HEK293T (cell line): ENCODE data around the gene KCNK16.

ENCODE experiments used
- FOXM1 ChIP-seq: fragments of 450-650 bp; IDR thresholded peaks from 2 replicates; pipeline ENCODE4 v1.6.1; 2017; ENCODE audit warnings: mild to moderate bottlenecking, borderline replicate concordance
- SP1 ChIP-seq: fragments of 450-650 bp; IDR thresholded peaks from 2 replicates; pipeline ENCODE4 v1.6.1; 2017
- TARDBP ChIP-seq: fragments of 450-650 bp; IDR thresholded peaks from 2 replicates; pipeline ENCODE4 v1.6.1; 2016

DNA sequence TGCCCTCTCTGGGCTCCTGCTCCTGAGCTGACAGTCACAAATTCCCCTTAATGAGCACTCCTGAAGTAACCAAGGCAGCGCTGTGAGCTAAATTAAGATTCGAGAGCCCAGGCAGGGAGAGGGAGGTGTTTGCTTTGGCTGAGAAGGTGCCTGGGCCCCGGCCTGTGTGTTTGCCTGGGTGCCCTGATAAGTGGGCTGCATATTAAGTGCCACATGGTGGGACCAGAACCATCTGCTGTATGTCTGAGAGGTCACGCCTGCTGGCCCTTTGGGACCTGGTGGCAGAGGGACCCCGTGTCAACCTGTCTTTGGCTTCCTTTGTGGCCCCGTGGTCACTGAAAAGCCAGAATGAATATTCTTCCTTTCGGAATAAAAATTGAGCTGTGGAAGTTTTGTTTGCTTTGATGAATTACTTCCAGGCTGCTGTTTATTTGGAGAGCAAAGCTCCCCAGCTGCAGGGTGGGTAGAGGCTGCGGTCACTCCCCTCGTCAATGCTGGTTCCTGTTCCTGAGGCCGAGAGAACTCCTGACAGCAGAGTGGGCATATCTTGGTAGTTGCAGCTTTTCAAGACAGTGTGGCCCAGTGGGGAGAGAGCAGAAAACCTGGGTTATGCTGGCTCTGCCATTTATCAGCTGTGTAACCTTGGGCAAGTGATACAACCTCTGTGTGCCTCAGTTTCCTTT is 17.5 kb upstream of the KCNK16 start:
- TF ChIP-seq SP1 (no peak), FOXM1 (no peak), TARDBP (no peak)
